LHCN-M2 (cell line): ENCODE data around the gene PRDM15. TPM values are rescaled to one million over a fixed set of nuclear protein-coding genes. Genes with fewer than 3 reads are reported as not detected.

Experiments used
- DNase-seq: peaks from one replicate; pipeline ENCODE4 v3.0.0-alpha.2; 2012; ENCODE audit warnings: low read depth
- total RNA-seq: library from RNA; depleted of rRNA; stranded (reverse); fragments of >200 nt; gene quantifications from 2 replicates; pipeline ENCODE4 v1.2.3, GENCODE V29; 2014

Gene PRDM15
- total RNA-seq, 1 experiment from 2014 or later, result 6.1 TPM

DNA sequence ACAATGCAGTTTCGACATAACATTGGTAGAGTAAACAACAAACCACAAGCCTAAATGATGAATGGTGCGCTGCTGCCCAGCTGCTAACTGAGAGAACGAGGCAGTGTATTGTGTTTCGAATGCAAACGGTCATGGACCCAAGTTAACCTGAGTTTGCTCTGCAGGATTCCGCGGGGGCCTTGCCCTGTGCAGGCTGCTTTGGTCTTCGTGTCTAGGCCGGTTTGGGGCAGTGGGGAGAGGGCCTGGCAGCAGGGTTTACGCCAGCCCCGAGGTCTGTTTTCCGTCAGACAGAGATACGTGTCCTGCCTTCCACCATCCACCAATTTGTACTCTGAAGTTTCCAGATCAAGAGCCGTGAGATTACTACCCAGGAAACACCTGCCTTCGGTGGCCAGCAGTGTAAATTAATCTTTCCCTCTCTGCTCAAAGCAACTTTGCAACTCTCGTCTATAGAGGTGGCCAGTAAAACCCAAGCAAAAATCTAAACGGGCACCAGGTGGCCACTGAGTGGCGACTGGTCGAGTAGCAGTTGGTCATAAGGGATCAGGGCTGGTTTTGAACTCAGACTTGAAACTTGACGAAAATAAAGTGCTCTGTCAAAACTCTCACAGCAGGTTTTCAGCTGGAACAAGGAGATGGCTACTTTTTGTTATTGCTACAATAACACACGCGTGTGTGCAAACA lies 6.3 kb upstream of the PRDM15 start:
- no peak for DNase-seq

GRCh38 chr21:41884501-41885030 lies 5.4 kb upstream of the PRDM15 start:
- no peak for DNase-seq

DNA sequence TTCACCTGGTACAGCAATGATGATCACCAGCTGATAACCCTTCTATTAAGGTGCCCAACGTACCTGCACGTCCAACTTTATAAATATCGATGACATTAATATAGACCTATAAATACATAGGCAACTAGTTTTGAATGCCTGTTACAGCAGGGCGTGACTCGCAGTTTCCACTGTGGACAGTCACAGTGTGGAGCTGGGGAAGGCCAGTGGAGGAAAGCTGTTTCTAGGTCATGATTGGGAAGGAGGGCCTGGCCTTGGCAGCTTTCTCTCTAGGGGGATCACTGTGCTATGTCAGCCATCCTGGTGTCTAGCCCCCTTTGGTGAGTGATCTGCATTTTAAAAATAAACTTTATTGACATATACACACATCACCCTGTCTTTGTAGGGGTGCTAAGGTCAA lies 4.4 kb upstream of the PRDM15 start:
- DNase-seq, result no peak

DNA sequence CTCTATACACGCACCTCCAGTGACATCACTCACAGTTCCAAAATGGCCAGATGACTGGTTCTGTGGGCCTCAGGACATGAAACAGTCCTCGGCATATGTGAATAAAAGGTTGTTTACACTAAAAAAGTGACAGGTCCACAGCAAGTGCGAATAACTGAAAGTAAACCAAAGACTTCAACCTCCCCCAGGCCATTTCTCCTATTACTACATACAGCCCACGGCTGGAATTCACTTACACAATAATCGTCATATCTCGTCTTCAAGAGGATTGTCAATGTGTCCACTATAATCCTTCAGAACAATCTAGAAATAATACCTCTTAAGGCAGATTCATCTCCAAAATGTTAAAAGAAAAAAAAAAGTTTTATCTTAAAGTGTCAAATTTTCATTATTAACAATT lies 1.9 kb upstream of the PRDM15 start:
- no peak for DNase-seq

DNA sequence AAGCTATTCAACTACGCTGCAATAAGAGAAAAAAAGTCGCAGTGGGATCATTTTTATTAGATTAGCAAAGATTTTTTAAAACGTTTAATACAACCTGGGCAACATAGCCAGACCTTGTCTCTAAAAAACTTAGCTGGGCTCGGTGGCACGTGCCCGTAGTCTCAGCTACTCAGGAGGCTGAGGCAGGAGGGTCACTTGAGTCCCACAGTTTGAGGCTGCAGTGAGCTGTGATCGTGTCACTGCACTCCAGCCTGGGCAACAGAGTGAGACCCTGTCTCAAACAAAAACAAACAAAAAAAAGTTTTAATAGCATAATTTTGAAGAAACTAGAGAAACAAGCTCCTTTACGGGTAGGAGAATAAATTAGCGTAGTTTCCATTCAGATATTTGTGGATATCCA lies 1.0 kb upstream of the PRDM15 start:
- no peak for DNase-seq

- peak; percentile 73 for DNase-seq
These were observed 334 bp downstream of the PRDM15 start for GRCh38 chr21:41878831-41879189.

GRCh38 chr21:41877901-41878830 lies 978 bp downstream of the PRDM15 start:
- DNase-seq, result peak; percentile 63

DNA sequence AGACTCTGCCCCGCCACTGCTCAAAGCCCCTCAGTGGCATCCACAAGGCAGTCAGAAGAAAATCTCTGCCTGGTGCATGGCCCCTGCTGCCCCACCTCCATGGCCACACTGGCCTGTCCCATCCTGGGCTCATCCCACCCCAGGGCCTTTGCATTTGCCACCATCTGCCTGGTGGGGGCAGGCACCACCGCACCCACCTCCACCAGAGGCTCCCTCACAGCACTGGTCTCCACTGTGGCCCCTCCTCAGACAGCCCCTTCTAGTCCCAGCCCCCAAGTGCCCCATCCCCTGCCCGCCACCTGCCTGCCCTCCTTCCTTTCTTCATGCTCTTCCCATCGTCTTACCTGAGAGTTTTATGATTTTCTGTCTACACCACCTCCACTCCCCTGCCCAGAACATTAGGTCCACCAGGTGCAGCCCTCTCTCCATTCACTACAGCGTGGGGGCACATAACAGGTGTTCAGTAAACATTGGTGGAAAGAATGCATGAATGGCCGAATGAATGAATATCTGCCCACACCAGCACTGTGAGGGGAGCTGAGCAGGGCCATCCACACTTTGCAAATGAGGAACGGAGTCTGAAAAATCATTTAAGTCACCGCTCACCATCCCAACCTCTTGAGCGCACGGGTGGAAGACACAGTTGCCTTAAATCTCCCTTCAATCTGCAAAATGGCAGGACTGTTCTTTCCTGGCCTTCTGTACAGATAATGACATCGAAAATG lies 2.1 kb downstream of the PRDM15 start:
- DNase-seq, result no peak

- DNase-seq, result no peak
These were observed 2.7 kb downstream of the PRDM15 start for GRCh38 chr21:41876396-41876795.

- DNase-seq, result no peak
These were observed 4.1 kb downstream of the PRDM15 start for GRCh38 chr21:41875086-41875485.

- no peak for DNase-seq
These were observed 4.5 kb downstream of the PRDM15 start for GRCh38 chr21:41874611-41875010.

DNA sequence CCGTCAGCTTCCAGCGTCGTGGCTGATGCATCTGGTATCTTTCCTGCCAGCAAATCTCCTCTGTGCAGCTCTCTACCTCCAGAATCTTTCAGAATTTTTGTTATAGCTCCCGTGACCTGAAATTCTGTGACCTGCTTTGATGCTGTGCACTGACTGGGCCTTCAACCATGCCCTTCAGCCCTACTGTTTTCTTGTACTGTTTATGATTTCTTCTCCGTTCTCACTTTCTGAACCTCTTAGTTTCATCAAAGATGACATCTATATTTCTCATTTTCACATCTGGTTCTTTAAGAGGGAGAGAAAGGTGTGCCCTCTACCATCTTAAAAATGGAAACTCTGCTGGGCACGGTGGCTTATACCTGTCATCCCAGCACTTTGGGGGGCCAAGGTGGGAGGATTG lies 5.7 kb downstream of the PRDM15 start:
- no peak for DNase-seq

- DNase-seq, result no peak
These were observed 6.1 kb downstream of the PRDM15 start for GRCh38 chr21:41873005-41873404.

DNA sequence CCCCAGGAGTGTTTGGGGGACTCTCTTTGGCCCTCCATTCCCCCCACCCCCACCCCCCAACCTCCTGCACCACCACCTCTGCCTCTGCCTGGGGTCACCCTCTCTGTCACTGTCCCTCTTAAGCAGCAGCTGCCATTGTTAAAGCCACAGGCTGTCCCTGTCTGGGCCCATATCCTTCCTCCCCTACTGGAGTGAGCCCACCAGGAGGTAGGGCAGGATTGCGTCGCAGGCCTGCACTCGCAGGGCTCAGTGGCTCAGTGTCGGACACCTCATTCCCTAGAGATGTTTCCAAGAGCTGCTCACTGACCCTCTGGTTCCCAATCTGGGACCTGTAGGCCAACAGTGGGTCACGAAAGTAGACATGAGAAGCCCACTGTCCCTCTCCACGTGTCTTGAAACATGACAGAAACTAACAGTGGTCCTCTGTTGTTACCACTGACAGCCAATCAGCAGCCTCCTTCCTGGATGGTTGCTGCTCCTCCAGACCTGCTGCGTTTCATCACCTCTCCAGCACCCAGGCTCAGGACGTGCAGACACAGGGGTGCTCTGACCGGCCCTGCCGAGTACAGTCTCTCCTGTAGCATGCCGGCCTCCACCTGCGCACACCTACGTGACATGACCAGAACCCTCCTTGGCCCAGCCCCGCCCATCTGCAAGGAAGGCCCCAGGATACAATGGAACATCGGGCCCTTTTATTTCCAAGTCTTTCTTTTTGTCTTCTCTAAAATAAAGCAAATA lies 7.7 kb downstream of the PRDM15 start:
- no peak for DNase-seq

- DNase-seq, result no peak
These were observed 9.4 kb downstream of the PRDM15 start for GRCh38 chr21:41869771-41870170.

- peak; percentile 37 for DNase-seq
These were observed 11.0 kb downstream of the PRDM15 start for GRCh38 chr21:41868062-41868710.

- no peak for DNase-seq
These were observed 11.8 kb downstream of the PRDM15 start for GRCh38 chr21:41867313-41867712.

DNA sequence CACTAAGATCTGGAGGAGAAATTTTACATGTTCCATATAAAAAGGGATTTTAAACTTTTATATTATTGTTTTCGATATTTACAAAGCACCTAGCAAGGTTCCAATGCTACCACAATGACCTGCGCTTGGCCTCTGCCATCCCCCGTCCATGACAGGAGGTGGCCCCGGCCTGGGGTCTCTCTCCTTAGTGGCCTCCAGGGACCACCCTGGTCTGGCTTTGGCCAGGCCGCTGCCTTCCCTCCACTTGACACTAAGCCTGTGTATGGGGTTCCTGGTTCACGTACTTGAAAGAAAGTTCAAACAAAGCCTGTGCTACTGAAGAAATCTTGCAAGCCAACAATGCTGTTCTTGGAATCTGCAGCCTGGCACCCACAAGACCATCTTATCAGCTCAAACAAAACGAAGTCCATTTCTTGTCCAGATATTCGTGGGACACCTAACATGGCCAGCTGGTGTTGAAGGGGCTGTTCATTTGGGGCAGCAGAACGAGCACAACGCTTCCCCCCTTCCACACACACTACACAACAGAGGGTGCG lies 12.8 kb downstream of the PRDM15 start:
- no peak for DNase-seq

DNA sequence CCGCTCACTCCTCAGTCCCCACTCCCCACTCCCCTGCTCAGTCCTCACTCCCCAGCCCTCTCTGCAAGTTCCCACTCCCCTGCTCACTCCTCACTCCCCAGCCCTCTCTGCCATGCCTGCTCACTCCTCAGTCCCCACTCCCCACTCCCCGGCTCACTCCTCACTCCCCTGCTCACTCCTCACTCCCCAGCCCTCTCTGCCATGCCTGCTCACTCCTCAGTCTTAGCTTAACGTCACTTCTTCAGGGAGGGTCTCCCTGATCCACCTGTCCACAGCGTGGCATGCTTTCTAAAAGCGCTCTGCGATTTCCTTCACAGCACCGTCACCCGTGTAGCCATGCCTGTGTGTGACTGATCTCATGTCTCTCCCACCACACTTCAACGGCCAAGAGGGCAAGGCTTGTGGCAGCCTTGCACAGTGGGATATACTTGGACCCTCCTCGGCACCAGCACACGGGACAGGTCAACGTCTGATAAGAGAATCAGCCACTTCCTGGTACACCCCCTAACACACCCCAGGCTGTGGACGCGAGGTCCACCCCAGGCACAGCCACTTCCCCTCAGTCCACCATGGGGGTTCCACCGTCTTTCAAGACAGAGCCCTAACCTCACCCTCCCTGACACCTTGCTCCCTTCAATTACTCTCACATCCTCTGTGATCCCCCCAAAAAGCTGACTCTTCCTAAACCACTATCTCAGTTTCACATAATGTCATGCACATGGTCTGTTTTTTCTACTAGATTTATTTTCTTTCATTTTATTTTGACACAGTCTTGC lies 14.0 kb downstream of the PRDM15 start:
- DNase-seq, result no peak
